ENCODE measurements around the gene TLR1.

Gene TLR1

DNA sequence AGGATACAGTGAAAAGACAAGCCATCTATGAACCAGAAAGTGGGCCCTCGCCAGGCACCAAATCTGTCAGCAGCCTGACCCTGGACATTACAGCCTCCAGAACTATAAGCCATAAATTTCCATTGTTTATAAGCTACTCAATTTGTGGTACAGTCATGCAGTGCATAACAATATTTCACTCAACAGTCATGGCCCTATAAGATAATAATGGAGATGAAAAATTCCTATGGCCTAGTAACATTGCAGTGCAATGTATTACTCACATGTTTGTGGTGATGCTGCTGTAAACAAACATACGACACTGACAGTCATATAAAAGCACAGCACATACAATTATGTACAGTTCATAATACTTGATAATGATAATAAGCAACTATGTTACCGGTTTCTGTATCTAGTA, 17.1 kb upstream of the TLR1 start:
- H3K4me2 ChIP-seq (ENCODE audit: low read length), result no peak overlapping the region
- H3K9me3 ChIP-seq (ENCODE audit: insufficient read depth, low read length), result peaks cover 10% of the 10 kb centered on the region; the same call in 1 of the 2 replicates
- no peak overlapping the region for H2AFZ ChIP-seq (ENCODE audit: low read depth, low read length)
- H3K4me1 ChIP-seq (ENCODE audit: low read length), result peaks cover 48% of the 10 kb centered on the region
- H3K27me3 ChIP-seq (ENCODE audit: low read depth, low read length), result no peaks in the 10 kb centered on the region
- no peaks in the 10 kb centered on the region for H4K20me1 ChIP-seq (ENCODE audit: insufficient read depth, low read length)
- peaks cover 2% of the 10 kb centered on the region; the same call in 1 of the 2 replicates for H3K79me2 ChIP-seq (ENCODE audit: low read length)
- no peak overlapping the region for H3K9ac ChIP-seq (ENCODE audit: low read length)
- H3K27ac ChIP-seq (ENCODE audit: low read length), result peak overlapping the region; percentile 97; the same call in 1 of the 2 replicates
- peaks cover 47% of the 10 kb centered on the region for H3K36me3 ChIP-seq (replicated peaks; ENCODE audit: low read depth, low read length)
- TF ChIP-seq EZH2phosphoT487 (IDR thresholded peaks at IDR 0.05; ENCODE audit: low read depth) (no peak), CTCF (IDR thresholded peaks at IDR 0.05; ENCODE audit: low read depth, low read length) (no peak)
- H3K4me3 ChIP-seq (ENCODE audit: low read length), result no peak overlapping the region

GRCh38 chr4:38820329-38821061, 15.9 kb upstream of the TLR1 start:
- Histone ChIP-seq H3K79me2 (ENCODE audit: low read length) (peaks cover 6% of the 10 kb centered on the region), H3K27ac (ENCODE audit: low read length) (peak overlapping the region; percentile 97), H3K4me3 (ENCODE audit: low read length) (peak overlapping the region; percentile 61), H3K36me3 (replicated peaks; ENCODE audit: low read depth, low read length) (peaks cover 35% of the 10 kb centered on the region), H3K9ac (ENCODE audit: low read length) (peak overlapping the region; percentile 84), H3K4me2 (ENCODE audit: low read length) (peak overlapping the region; percentile 90), H2AFZ (ENCODE audit: low read depth, low read length) (no peak overlapping the region), H3K27me3 (ENCODE audit: low read depth, low read length) (no peaks in the 10 kb centered on the region), H3K9me3 (ENCODE audit: insufficient read depth, low read length) (peaks cover 10% of the 10 kb centered on the region; the same call in 1 of the 2 replicates), H4K20me1 (ENCODE audit: insufficient read depth, low read length) (no peaks in the 10 kb centered on the region), H3K4me1 (ENCODE audit: low read length) (peaks cover 60% of the 10 kb centered on the region)
- TF ChIP-seq CTCF (IDR thresholded peaks at IDR 0.05; ENCODE audit: low read depth, low read length), result no peak
- TF ChIP-seq EZH2phosphoT487 (IDR thresholded peaks at IDR 0.05; ENCODE audit: low read depth), result no peak

DNA sequence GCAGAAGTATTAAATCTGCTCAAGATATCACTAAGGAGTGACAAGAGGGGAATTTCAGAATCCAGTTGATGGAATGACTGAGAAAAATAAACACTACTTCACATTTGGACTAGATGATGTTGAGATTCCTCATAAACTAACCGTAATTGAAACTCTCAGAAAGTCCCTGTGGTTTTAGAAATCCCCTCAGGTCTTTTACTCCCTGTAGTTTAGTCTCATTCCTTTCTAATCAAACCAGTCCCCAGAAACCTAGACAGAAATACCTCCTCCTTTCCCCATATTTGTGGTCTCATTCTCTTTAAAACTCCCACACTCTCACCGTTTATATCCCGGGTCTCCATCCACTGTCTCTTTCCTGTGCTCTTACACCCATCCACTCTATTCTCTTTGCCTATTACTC, 15.0 kb upstream of the TLR1 start:
- Histone ChIP-seq H2AFZ (ENCODE audit: low read depth, low read length) (no peak overlapping the region), H3K27ac (ENCODE audit: low read length) (peak overlapping the region; percentile 97)

More for the DNA sequence above, 15.0 kb upstream of the TLR1 start:
- H3K4me2 ChIP-seq (ENCODE audit: low read length), result peak overlapping the region; percentile 90
- H4K20me1 ChIP-seq (ENCODE audit: insufficient read depth, low read length), result no peaks in the 10 kb centered on the region
- H3K4me1 ChIP-seq (ENCODE audit: low read length), result peaks cover 68% of the 10 kb centered on the region
- TF ChIP-seq EZH2phosphoT487 (IDR thresholded peaks at IDR 0.05; ENCODE audit: low read depth), result no peak
- TF ChIP-seq CTCF (IDR thresholded peaks at IDR 0.05; ENCODE audit: low read depth, low read length), result no peak
- peaks cover 39% of the 10 kb centered on the region for H3K36me3 ChIP-seq (replicated peaks; ENCODE audit: low read depth, low read length)
- peak overlapping the region; percentile 61 for H3K4me3 ChIP-seq (ENCODE audit: low read length)
- peaks cover 11% of the 10 kb centered on the region for H3K79me2 ChIP-seq (ENCODE audit: low read length)
- H3K9ac ChIP-seq (ENCODE audit: low read length), result peak overlapping the region; percentile 84
- no peaks in the 10 kb centered on the region for H3K27me3 ChIP-seq (ENCODE audit: low read depth, low read length)
- H3K9me3 ChIP-seq (ENCODE audit: insufficient read depth, low read length), result peaks cover 10% of the 10 kb centered on the region; the same call in 1 of the 2 replicates
